Uterus (tissue), 4 donors: ENCODE results near the gene COPE. TPM values are rescaled to one million over a fixed set of nuclear protein-coding genes. Genes with fewer than 3 reads are reported as not detected.

Experiments
- DNase-seq, 2 donors: peaks; one replicate each; pipeline ENCODE4 v3.0.0-alpha.2; 2019 to 2020
- H3K27ac ChIP-seq, 2 donors: fragments of 200-600 bp; sonication (generic); 1 replicate in 1 of 2; 2 replicates in 1 of 2; pipeline ENCODE4 v1.5.1; 2016 to 2018
- H3K27me3 ChIP-seq, 2 donors: fragments of 200-600 bp; sonication (generic); one replicate each; pipeline ENCODE4 v1.5.1; 2018 to 2019; ENCODE audit warnings: control low read depth in 1 of 2
- H3K36me3 ChIP-seq, 2 donors: fragments of 200-600 bp; sonication (generic); one replicate each; pipeline ENCODE4 v1.5.1; 2019; ENCODE audit warnings: control low read depth in 1 of 2
- H3K4me1 ChIP-seq, 2 donors: fragments of 200-600 bp; sonication (generic); one replicate each; pipeline ENCODE4 v1.5.1; 2018 to 2019; ENCODE audit warnings: control low read depth in 1 of 2
- H3K4me3 ChIP-seq, 2 donors: fragments of 200-600 bp; sonication (generic); 1 replicate in 1 of 2; 2 replicates in 1 of 2; pipeline ENCODE4 v1.5.1; 2018 to 2019; ENCODE audit warnings: mild to moderate bottlenecking in 1 of 2
- H3K9me3 ChIP-seq, 2 donors: fragments of 200-600 bp; sonication (generic); one replicate each; pipeline ENCODE4 v1.5.1; 2019; ENCODE audit warnings: control low read depth in 1 of 2
- POLR2A ChIP-seq, 2 donors: fragments of 450-650 bp; IDR thresholded peaks; one replicate each; pipeline ENCODE4 v1.6.1; 2016; ENCODE audit warnings: antibody characterized with exemption in 2 of 2, mild to moderate bottlenecking in 1 of 2, moderate library complexity in 1 of 2
- intact Hi-C: fragments of 100-400 bp; cut with DNase I; formaldehyde crosslinking; loops from one replicate; pipeline ENCODE4 v1.15.1; 2023; ENCODE audit warnings: low total_unique reads
- total RNA-seq, 4 donors: library from RNA; depleted of rRNA in 3 of 4; stranded (reverse); fragments of >200 nt in 3 of 4; gene quantifications; one replicate each; pipeline versions ENCODE4 v1.1.0 to v1.2.4, GENCODE V29; 2014 to 2023
- TF ChIP-seq, protein P1 (sequence below), 4 experiments: fragments of 200-600 bp in 2 of 4; fragments of 450-650 bp in 2 of 4; sonication (generic) in 2 of 4; IDR thresholded peaks; one replicate each; pipeline ENCODE4 v1.5.1; 2016 to 2019; ENCODE audit warnings: antibody characterized with exemption in 4 of 4, mild to moderate bottlenecking in 2 of 4, moderate library complexity in 1 of 4
- donor health status: DM: yes; HTN: yes; CAD: no.

The COPE gene
- total RNA-seq, 4 donors from 2014 or later = 93.7 to 190 (median 134) TPM

GRCh38 chr19:18931316-18932162 lies 12.4 kb upstream of the COPE start:
- Histone ChIP-seq H3K27ac (no peak overlapping the region), H3K4me1 (no peaks in the 10 kb centered on the region), H3K36me3 (no peaks in the 10 kb centered on the region), H3K4me3 (no peak overlapping the region), H3K27me3 (no peaks in the 10 kb centered on the region), H3K9me3 (no peaks in the 10 kb centered on the region)
- no peak for DNase-seq
- intact Hi-C loops = no loop called here
- TF ChIP-seq POLR2A (IDR thresholded peaks at IDR 0.05) = no peak
- TF ChIP-seq, protein P1, sequence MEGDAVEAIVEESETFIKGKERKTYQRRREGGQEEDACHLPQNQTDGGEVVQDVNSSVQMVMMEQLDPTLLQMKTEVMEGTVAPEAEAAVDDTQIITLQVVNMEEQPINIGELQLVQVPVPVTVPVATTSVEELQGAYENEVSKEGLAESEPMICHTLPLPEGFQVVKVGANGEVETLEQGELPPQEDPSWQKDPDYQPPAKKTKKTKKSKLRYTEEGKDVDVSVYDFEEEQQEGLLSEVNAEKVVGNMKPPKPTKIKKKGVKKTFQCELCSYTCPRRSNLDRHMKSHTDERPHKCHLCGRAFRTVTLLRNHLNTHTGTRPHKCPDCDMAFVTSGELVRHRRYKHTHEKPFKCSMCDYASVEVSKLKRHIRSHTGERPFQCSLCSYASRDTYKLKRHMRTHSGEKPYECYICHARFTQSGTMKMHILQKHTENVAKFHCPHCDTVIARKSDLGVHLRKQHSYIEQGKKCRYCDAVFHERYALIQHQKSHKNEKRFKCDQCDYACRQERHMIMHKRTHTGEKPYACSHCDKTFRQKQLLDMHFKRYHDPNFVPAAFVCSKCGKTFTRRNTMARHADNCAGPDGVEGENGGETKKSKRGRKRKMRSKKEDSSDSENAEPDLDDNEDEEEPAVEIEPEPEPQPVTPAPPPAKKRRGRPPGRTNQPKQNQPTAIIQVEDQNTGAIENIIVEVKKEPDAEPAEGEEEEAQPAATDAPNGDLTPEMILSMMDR (IDR thresholded peaks at IDR 0.05) = no peak

GRCh38 chr19:18929311-18929710 lies 10.1 kb upstream of the COPE start:
- no peak overlapping the region for H3K27ac ChIP-seq
- H3K9me3 ChIP-seq = no peaks in the 10 kb centered on the region
- no peaks in the 10 kb centered on the region for H3K4me1 ChIP-seq
- intact Hi-C loops = no loop called here
- no peaks in the 10 kb centered on the region for H3K36me3 ChIP-seq
- no peaks in the 10 kb centered on the region for H3K27me3 ChIP-seq
- TF ChIP-seq, protein P1 (IDR thresholded peaks at IDR 0.05) = no peak
- no peak for TF ChIP-seq POLR2A (IDR thresholded peaks at IDR 0.05)
- no peak for DNase-seq
- no peak overlapping the region for H3K4me3 ChIP-seq

DNA sequence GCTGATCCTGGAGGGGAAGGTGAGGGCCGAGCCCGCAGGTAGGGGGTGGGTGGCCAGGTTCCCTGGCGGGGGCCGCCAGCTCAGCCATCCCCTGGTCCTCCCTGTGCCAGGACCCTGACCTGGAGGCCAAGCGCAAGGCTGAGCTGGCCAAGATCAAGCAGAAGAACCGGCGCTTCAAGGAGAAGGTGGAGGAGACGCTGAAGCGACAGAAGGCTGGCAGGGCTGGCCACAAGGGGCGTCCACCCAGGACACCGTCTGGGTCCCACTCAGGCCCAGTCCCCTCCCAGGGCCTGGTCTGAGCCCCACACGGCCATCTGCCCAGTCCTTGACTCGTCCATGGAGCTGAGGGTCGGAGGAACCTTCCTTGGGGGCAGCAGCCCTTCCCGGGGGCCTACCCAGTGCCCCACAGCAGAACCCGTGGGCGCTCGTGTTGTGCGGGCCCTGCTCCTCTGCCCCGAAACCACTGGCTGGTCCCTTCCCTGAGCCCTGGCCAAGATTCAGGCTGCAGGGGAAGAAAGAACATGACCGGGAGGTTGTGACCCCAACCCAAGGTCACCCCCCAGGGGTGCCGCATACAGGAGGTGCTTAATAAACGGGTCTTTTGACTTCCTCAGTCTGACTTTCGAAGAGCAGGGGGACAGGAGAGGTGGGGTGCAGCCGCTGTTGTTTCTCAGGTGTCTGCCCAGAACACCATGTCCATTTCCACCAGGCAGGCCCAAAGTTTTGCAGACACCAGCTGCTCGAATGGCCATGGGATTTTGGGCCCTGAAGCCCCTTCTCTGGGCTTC lies 9.0 kb upstream of the COPE start:
- Histone ChIP-seq H3K4me1 (no peaks in the 10 kb centered on the region), H3K4me3 (no peak overlapping the region), H3K27ac (no peak overlapping the region), H3K9me3 (no peaks in the 10 kb centered on the region), H3K27me3 (no peaks in the 10 kb centered on the region), H3K36me3 (no peaks in the 10 kb centered on the region)
- TF ChIP-seq, protein P1 (IDR thresholded peaks at IDR 0.05) = no peak
- no peak for TF ChIP-seq POLR2A (IDR thresholded peaks at IDR 0.05)
- DNase-seq = no peak
- intact Hi-C loops = no loop called here

- Histone ChIP-seq H3K27ac (no peak overlapping the region), H3K36me3 (no peaks in the 10 kb centered on the region), H3K4me3 (no peak overlapping the region), H3K4me1 (peaks cover 5 to 11% of the 10 kb centered on the region in 2 donors), H3K27me3 (no peaks in the 10 kb centered on the region), H3K9me3 (no peaks in the 10 kb centered on the region)
- no peak for DNase-seq
- TF ChIP-seq, protein P1 (IDR thresholded peaks at IDR 0.05) = no peak
- TF ChIP-seq POLR2A (IDR thresholded peaks at IDR 0.05) = no peak
- intact Hi-C loops = no loop called here
Measured at GRCh38 chr19:18924684-18925213, 5.6 kb upstream of the COPE start.
